Ureter (tissue), 1 donor: Measurements from ENCODE around the gene ZNF280D. TPM values are rescaled to one million over a fixed set of nuclear protein-coding genes. Genes with fewer than 3 reads are reported as not detected.

Source experiments
- DNase-seq: peaks from one replicate; pipeline ENCODE4 v3.0.0-alpha.2; 2020; ENCODE audit warnings: low spot score
- total RNA-seq: library from RNA; stranded (reverse); gene quantifications from one replicate; pipeline ENCODE4 v1.2.4, GENCODE V29; 2023
- donor health status: DM: yes; HTN: yes; CAD: no.

The ZNF280D gene
- total RNA-seq, 1 donor from 2014 or later: 73.8 TPM

GRCh38 chr15:56640127-56640526 lies 93.2 kb downstream of the ZNF280D start:
- DNase-seq: no peak

GRCh38 chr15:56639631-56640030 lies 93.7 kb downstream of the ZNF280D start:
- no peak for DNase-seq

DNA sequence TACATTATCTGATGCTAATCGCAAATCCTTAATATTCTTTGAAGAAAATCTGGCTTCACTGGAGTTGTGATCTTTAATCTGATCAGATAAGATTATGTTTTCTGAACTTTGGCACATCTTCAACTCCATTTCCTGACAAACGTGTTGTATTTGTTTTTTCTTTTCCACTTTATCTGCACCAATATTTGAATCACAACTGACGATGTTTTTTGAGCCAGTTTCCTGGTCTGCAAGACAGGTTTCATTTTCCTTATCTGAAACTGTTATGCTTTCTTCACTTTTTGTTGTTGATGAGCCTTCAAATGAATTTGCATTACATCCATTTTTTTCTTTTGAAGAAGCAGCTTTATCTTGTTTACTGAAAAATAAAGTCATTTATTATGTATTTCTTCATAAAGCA lies 101.5 kb downstream of the ZNF280D start:
- no peak for DNase-seq

DNA sequence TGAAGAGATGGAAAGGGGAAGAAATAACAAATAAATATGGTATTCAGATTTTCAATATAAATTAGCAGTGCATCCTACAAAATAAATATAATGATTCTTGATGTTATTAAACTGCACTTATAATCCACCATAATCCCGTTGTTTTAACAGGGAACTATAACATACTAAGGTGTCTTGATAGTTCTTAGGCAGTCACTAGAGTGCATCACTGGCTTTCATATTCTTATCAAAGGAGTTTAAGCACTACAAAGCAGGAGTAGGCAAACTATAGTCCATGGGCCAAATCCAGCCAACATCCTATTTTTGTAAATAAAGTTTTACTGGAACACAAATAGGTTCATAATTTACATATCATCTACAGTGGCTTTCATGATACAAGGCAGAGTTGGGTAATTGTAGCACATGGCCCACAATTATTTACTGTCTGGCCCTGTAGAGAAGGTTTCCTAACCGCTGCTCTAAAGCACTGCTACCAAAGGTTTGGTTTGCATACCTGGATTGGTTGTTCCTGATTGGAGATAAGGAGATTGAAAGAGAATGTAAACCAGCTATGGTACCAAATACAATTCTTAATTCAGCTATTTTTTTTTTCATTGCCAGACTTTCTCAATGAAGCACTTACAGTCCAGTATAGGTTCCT lies 104.3 kb downstream of the ZNF280D start:
- DNase-seq: no peak

DNA sequence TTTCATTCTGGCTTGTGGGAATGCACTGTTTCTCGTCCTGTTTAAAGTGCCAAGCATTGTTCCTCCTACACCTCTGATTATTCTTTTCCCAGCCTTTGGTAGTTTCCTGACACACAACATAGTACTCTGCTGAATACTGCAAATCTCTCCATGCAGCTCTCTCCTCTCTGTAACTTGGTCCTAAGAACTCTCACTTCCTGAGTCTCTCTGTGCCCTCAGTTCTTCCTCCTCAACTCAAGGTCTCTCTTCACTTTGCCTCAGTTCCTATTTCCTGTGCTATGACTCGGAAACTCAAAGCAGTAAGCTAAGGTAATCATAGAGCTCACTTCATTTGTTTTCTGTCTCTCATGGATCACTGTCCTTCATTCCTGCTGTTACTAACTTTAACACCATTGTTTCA lies 113.4 kb downstream of the ZNF280D start:
- DNase-seq: no peak

GRCh38 chr15:56617628-56618027 lies 115.7 kb downstream of the ZNF280D start:
- no peak for DNase-seq

DNA sequence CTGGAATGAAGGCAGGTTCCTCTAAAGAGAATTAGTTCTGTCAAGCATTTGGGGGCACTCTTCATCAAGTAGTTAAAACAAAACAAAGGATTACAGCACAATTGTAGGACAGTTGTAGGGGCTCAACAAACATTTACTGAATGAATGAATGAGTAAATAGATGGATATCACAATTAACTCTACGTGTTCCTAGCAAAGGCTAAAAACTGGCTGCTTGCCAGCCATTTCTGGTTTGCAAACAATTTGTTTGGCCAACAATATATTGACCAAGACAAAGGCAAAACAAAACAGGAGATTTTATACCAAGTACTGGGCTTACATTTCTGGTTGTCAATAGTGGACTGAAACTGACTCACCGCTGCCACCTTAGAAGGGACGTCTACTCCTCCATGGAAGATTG lies 116.8 kb downstream of the ZNF280D start:
- DNase-seq: no peak

GRCh38 chr15:56613811-56614210 lies 119.5 kb downstream of the ZNF280D start:
- DNase-seq: no peak

GRCh38 chr15:56608993-56609392 lies 124.3 kb downstream of the ZNF280D start:
- DNase-seq: no peak

DNA sequence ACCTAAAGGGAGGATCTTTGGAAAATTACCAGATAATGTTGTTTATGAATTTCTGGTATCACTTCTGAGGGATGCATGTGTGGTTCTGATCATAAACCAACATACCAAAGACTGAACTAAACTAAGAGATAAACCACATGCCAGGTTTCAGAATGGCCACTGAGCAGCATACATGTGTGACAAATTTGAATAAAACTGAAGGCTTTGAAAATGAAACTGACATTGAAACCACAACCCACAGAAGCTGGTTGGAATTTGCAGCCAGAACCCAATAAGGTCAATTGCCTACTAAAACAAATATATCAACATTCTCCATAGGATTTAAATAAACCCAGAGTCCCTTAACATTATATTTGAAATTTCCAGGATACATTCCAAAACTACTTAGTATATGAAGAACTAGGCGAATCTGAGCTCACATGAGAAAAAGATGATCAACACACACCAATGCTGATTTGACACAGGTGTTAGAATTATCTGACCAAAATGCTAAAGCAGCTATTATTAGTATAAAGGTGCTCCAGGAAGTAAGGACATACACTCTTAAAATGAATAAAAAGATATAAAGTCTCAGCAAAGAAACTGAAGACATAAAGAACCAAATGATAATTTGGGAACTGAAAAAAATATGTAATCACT lies 125.0 kb downstream of the ZNF280D start:
- DNase-seq: no peak

GRCh38 chr15:56602253-56602652 lies 131.1 kb downstream of the ZNF280D start:
- no peak for DNase-seq

DNA sequence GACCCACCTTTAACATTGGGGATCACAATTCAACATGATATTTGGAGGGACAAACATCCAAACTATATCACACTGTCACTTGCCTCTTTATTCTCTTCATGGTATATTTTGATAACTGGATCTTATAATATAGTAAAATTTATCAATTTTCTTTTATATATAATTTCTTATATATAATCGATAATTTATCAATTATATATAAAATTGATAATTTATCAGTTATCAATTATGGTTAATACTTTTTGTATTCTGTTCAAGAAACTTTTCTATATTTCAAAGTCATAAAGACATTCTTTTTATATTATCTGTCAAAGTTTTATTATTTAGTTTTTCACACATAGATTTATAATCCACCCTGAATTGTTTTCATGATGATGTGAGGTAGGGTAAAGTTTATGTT lies 132.9 kb downstream of the ZNF280D start:
- no peak for DNase-seq

- no peak for DNase-seq
Measured at GRCh38 chr15:56598991-56599390, 134.3 kb downstream of the ZNF280D start.

- DNase-seq: no peak
Measured at GRCh38 chr15:56587686-56588085, 145.6 kb downstream of the ZNF280D start.

DNA sequence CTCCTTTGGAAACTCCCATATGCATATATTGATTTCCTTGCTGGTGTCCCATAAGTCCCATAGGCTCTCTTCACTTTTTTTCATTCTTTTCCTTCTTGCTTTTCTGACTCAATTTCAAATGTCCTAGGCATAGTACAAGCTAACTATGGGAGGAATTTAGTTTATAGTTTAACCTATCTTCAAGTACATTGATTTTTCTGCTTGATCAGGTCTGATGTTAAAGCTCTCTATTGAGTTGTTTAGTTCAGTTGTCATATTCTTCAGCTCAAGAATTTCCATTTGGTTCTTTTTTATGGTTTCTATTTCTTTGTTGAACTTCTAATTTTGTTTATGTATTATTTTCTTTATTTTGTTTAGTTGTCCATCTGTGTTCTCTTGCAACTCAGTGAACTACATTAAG lies 147.1 kb downstream of the ZNF280D start:
- no peak for DNase-seq

- DNase-seq: no peak
Measured at GRCh38 chr15:56582785-56583184, 150.5 kb downstream of the ZNF280D start.

Other genes with a start within 250 kb of the ZNF280D start
- 158 TPM for gene TCF12, start 185.1 kb upstream of the ZNF280D start, total RNA-seq